CD14-positive monocyte (primary cell): ENCODE measurements around the gene ART1. TPM values are rescaled to one million over a fixed set of nuclear protein-coding genes. Genes with fewer than 3 reads are reported as not detected.

ENCODE experiments used
- DNase-seq, 3 donors: peaks; one replicate each; pipeline ENCODE4 v3.0.0-alpha.2; 2011 to 2022
- H2AFZ ChIP-seq: 2 replicates; pipeline ENCODE4 v1.6.0; 2012; ENCODE audit warnings: mild to moderate bottlenecking, low read depth, low read length, inconsistent platforms; ENCODE audit not compliant: insufficient read depth, poor library complexity, severe bottlenecking
- H3K27ac ChIP-seq, 2 donors: 1 replicate in 1 of 2; 2 replicates in 1 of 2; pipeline ENCODE4 v1.5.1; 2012 to 2013; ENCODE audit warnings: low read length in 2 of 2, control low read depth in 1 of 2, inconsistent platforms in 1 of 2, low read depth in 1 of 2, mild to moderate bottlenecking in 1 of 2
- H3K27me3 ChIP-seq, 2 donors: one replicate each; pipeline versions ENCODE4 v1.6.0 to v1.6.1; 2011 to 2013; ENCODE audit warnings: low read length in 2 of 2; ENCODE audit not compliant: control insufficient read depth in 2 of 2, insufficient read depth in 2 of 2
- H3K36me3 ChIP-seq, 2 donors: replicated peaks in 1 of 2; 1 replicate in 1 of 2; 2 replicates in 1 of 2; pipeline versions ENCODE4 v1.5.1 to v1.6.1; 2012 to 2013; ENCODE audit warnings: low read length in 2 of 2, control low read depth in 1 of 2, inconsistent platforms in 1 of 2, mild to moderate bottlenecking in 1 of 2; ENCODE audit not compliant: insufficient read depth in 2 of 2, control insufficient read depth in 1 of 2
- H3K4me1 ChIP-seq, 2 donors: 1 replicate in 1 of 2; 2 replicates in 1 of 2; pipeline versions ENCODE4 v1.5.1 to v1.6.1; 2012 to 2013; ENCODE audit warnings: low read length in 2 of 2, control low read depth in 1 of 2, inconsistent platforms in 1 of 2, mild to moderate bottlenecking in 1 of 2, moderate library complexity in 1 of 2; ENCODE audit not compliant: insufficient read depth in 2 of 2, control insufficient read depth in 1 of 2
- H3K4me2 ChIP-seq: replicated peaks from 2 replicates; pipeline ENCODE3; 2012; ENCODE audit warnings: low read length, moderate library complexity, mild to moderate bottlenecking; ENCODE audit not compliant: poor library complexity, severe bottlenecking; ENCODE audit errors: extremely low read depth
- H3K4me3 ChIP-seq, 3 experiments: fragments of 200-600 bp in 1 of 3; sonication (generic) in 1 of 3; replicated peaks in 1 of 3; 1 replicate in 2 of 3; 2 replicates in 1 of 3; pipeline ENCODE4 v1.5.1; 2011 to 2013; ENCODE audit warnings: low read length in 3 of 3, mild to moderate bottlenecking in 3 of 3, control low read depth in 2 of 3, low read depth in 2 of 3, inconsistent platforms in 1 of 3, moderate library complexity in 1 of 3
- H3K79me2 ChIP-seq: 2 replicates; pipeline ENCODE4 v1.6.0; 2012; ENCODE audit warnings: mild to moderate bottlenecking, control low read depth, inconsistent platforms, low read length, moderate library complexity; ENCODE audit not compliant: insufficient read depth
- H3K9ac ChIP-seq: 2 replicates; pipeline ENCODE4 v1.6.0; 2017; ENCODE audit warnings: low read length, mild to moderate bottlenecking; ENCODE audit not compliant: insufficient read depth, poor library complexity, severe bottlenecking
- H3K9me3 ChIP-seq, 2 donors: replicated peaks in 1 of 2; 1 replicate in 1 of 2; 2 replicates in 1 of 2; pipeline versions ENCODE4 v1.5.1 to v1.6.1; 2012 to 2013; ENCODE audit warnings: low read length in 2 of 2, control low read depth in 1 of 2; ENCODE audit not compliant: control insufficient read depth in 1 of 2, insufficient read depth in 1 of 2
- H4K20me1 ChIP-seq: 2 replicates; pipeline ENCODE4 v1.6.0; 2012; ENCODE audit warnings: mild to moderate bottlenecking, low read length, control low read depth, moderate library complexity; ENCODE audit not compliant: insufficient read depth
- H3K27ac Mint-ChIP-seq, 7 donors: one replicate each; pipeline ENCODE4 v1.8.0; 2020; ENCODE audit warnings: mild to moderate bottlenecking in 7 of 7, mixed read lengths in 7 of 7, moderate library complexity in 6 of 7, inconsistent platforms in 2 of 7
- H3K27me3 Mint-ChIP-seq, 3 donors: one replicate each; pipeline ENCODE4 v1.8.0; 2021 to 2022; ENCODE audit warnings: low read depth in 3 of 3, mild to moderate bottlenecking in 3 of 3, mixed read lengths in 3 of 3, moderate library complexity in 3 of 3, inconsistent platforms in 1 of 3
- H3K36me3 Mint-ChIP-seq, 2 donors: one replicate each; pipeline ENCODE4 v1.8.0; 2020; ENCODE audit warnings: mixed read lengths in 2 of 2, inconsistent platforms in 1 of 2, mild to moderate bottlenecking in 1 of 2
- H3K4me1 Mint-ChIP-seq: one replicate; pipeline ENCODE4 v1.8.0; 2020; ENCODE audit warnings: mild to moderate bottlenecking, mixed read lengths
- H3K4me3 Mint-ChIP-seq, 2 donors: one replicate each; pipeline ENCODE4 v1.8.0; 2020; ENCODE audit warnings: mild to moderate bottlenecking in 2 of 2, mixed read lengths in 2 of 2, moderate library complexity in 1 of 2
- H3K9me3 Mint-ChIP-seq, 7 donors: one replicate each; pipeline ENCODE4 v1.8.0; 2020 to 2022; ENCODE audit warnings: mixed read lengths in 7 of 7, mild to moderate bottlenecking in 6 of 7, moderate library complexity in 6 of 7, inconsistent platforms in 2 of 7
- WGBS: methylation state at CpG from one replicate; pipeline ENCODE4 v1.1.5; 2013; ENCODE audit warnings: missing lambda C conversion rate; ENCODE audit not compliant: insufficient coverage; 5-methylcytosine and 5-hydroxymethylcytosine counted together
- intact Hi-C, 2 donors: fragments of 100-400 bp; cut with micrococcal nuclease; formaldehyde crosslinking; loops; one replicate each; pipeline versions ENCODE4 v1.15.0 to v1.15.1; 2023
- polyA plus RNA-seq, 3 donors: library from polyadenylated mRNA; depleted of rRNA in 1 of 3; unstranded in 2 of 3; stranded (reverse) in 1 of 3; fragments of 300-500 nt in 2 of 3; fragments of >200 nt in 1 of 3; fragmentation: Illumina TruSeq in 2 of 3; gene quantifications; 1 replicate in 2 of 3; 2 replicates in 1 of 3; pipeline ENCODE4 v1.2.3, GENCODE V29; 2012 to 2021
- TF ChIP-seq, protein P1 (sequence below): fragments of 200-600 bp; IDR thresholded peaks from one replicate; pipeline ENCODE4 v1.8.0; 2022; ENCODE audit warnings: antibody characterized with exemption, mild to moderate bottlenecking

ART1 gene
- polyA plus RNA-seq, 3 donors, result not detected

- Histone ChIP-seq H3K4me2 (peak overlapping the region; percentile 78), H3K9me3 (no peaks in the 10 kb centered on the region), H3K36me3 (no peaks in the 10 kb centered on the region), H3K9ac (peak overlapping the region; percentile 65), H3K27ac (peak overlapping the region; percentile 25 to 76), H3K79me2 (no peaks in the 10 kb centered on the region), H4K20me1 (no peaks in the 10 kb centered on the region), H2AFZ (peak overlapping the region; percentile 77), H3K4me1 (peaks cover 20 to 22% of the 10 kb centered on the region in 2 donors), H3K27me3 (no peaks in the 10 kb centered on the region), H3K4me3 (peak overlapping the region; percentile 25 to 73 (median 57))
- DNase-seq, result peak; percentile 36 to 68 (median 62)
- peaks cover 0 to 2% of the 10 kb centered on the region in 2 donors for H3K36me3 Mint-ChIP-seq
- intact Hi-C loops, result no loop called here
- H3K4me1 Mint-ChIP-seq, result peaks cover 17% of the 10 kb centered on the region
- peaks cover 0 to 5% (median 0%) of the 10 kb centered on the region in 7 donors for H3K9me3 Mint-ChIP-seq
- TF ChIP-seq, protein P1, sequence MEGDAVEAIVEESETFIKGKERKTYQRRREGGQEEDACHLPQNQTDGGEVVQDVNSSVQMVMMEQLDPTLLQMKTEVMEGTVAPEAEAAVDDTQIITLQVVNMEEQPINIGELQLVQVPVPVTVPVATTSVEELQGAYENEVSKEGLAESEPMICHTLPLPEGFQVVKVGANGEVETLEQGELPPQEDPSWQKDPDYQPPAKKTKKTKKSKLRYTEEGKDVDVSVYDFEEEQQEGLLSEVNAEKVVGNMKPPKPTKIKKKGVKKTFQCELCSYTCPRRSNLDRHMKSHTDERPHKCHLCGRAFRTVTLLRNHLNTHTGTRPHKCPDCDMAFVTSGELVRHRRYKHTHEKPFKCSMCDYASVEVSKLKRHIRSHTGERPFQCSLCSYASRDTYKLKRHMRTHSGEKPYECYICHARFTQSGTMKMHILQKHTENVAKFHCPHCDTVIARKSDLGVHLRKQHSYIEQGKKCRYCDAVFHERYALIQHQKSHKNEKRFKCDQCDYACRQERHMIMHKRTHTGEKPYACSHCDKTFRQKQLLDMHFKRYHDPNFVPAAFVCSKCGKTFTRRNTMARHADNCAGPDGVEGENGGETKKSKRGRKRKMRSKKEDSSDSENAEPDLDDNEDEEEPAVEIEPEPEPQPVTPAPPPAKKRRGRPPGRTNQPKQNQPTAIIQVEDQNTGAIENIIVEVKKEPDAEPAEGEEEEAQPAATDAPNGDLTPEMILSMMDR, result no peak
- peak overlapping the region; percentile 83 to 96 for H3K4me3 Mint-ChIP-seq
- H3K27ac Mint-ChIP-seq, result peak overlapping the region; percentile 65 to 93 (median 84)
- peaks cover 5 to 13% (median 8%) of the 10 kb centered on the region in 3 donors for H3K27me3 Mint-ChIP-seq
- WGBS, result 17% methylated on average over 6 of the region's 10 CpGs
These were observed 30.8 kb upstream of the ART1 start for GRCh38 chr11:3613998-3614741.

GRCh38 chr11:3614742-3615171 lies 30.2 kb upstream of the ART1 start:
- no peaks in the 10 kb centered on the region for H3K36me3 ChIP-seq
- peaks cover 20 to 22% of the 10 kb centered on the region in 2 donors for H3K4me1 ChIP-seq
- Mint-ChIP-seq H3K4me1 (peaks cover 17% of the 10 kb centered on the region), H3K9me3 (peaks cover 0 to 4% (median 0%) of the 10 kb centered on the region in 7 donors), H3K27me3 (peaks cover 5 to 13% (median 8%) of the 10 kb centered on the region in 3 donors), H3K4me3 (peak overlapping the region; percentile 83 to 96), H3K36me3 (peaks cover 0 to 2% of the 10 kb centered on the region in 2 donors), H3K27ac (peak overlapping the region; percentile 65 to 93 (median 84))
- H4K20me1 ChIP-seq, result no peaks in the 10 kb centered on the region
- peak overlapping the region; percentile 25 to 76 for H3K27ac ChIP-seq
- H3K9me3 ChIP-seq, result no peaks in the 10 kb centered on the region
- peak overlapping the region; percentile 78 for H3K4me2 ChIP-seq
- H3K79me2 ChIP-seq, result no peaks in the 10 kb centered on the region
- peak overlapping the region; percentile 25 to 73 (median 57) for H3K4me3 ChIP-seq
- H2AFZ ChIP-seq, result peak overlapping the region; percentile 77
- intact Hi-C loops, result no loop called here
- WGBS, result 3% methylated on average over 4 of the region's 5 CpGs
- H3K9ac ChIP-seq, result peak overlapping the region; percentile 65
- no peaks in the 10 kb centered on the region for H3K27me3 ChIP-seq
- DNase-seq, result peak; percentile 83 to 93 (median 88)
- TF ChIP-seq, protein P1, result no peak
